ENCODE data around the gene ZFAND3. TPM values are rescaled to one million over a fixed set of nuclear protein-coding genes. Genes with fewer than 3 reads are reported as not detected.

ZFAND3 gene
- total RNA-seq, 1 experiment from 2014 or later = 47.2 TPM

DNA sequence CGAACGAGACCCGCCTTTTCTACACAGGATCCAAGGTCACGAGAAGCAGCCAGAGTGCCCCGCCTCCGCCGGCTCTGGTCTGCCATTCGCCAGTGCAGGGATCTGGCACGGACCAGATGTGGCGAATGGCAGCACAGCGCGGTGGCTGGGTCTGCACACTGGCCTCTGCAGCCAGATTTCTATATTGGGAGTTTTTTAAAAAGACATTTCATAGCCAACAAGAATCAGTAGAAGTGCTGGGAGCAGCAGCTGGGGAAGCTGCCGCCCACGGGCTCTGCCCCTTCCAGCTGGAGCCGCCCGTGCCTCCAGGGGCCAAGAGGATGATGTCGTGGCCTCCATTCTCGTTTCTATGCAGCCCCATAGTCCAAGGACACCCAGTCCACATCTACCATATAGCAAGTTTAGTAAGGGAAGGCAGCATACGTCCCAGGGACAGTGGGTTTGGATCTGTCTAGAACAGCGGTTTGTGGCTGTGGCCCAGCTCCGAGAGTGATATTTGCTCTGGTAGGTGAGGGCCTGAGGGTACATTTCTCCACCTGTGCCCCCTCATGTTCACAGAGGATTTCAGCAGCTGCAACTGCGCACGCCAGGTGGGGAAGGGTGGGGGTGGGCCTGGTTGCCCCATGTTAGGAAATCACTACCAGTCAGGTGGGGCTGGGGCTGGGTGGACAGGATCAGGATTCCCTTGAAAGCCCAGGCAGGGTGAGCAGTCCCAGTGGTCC lies 333.7 kb downstream of the ZFAND3 start:
- ChIA-PET POLR2A (no interaction called here), CTCF (no interaction called here), RAD21 (ENCODE audit: low non-redundant PET in 1 of 2, low total read pairs in 2 of 2, uncharacterized antibody in 2 of 2, unreplicated experiment in 2 of 2) (no interaction called here)
- no peak for ATAC-seq
- Histone ChIP-seq H3K27ac (ENCODE audit: low read depth, low read length) (no peak overlapping the region), H3K4me1 (ENCODE audit: control insufficient read depth in 1 of 2, insufficient read depth in 2 of 2, low read length in 2 of 2) (no peaks in the 10 kb centered on the region), H4K20me1 (ENCODE audit: insufficient read depth) (no peaks in the 10 kb centered on the region), H3K9me3 (ENCODE audit: control insufficient read depth in 1 of 2, insufficient read depth in 1 of 2, low read depth in 1 of 2, low read length in 2 of 2) (no peaks in the 10 kb centered on the region), H3K4me2 (ENCODE audit: low read length) (no peak overlapping the region), H3K9me2 (ENCODE audit: insufficient read depth) (no peaks in the 10 kb centered on the region), H3K36me3 (ENCODE audit: control insufficient read depth in 1 of 2, insufficient read depth in 2 of 2, low read length in 2 of 2) (no peaks in the 10 kb centered on the region), H3K9ac (ENCODE audit: low read length) (no peak overlapping the region), H3K27me3 (ENCODE audit: insufficient read depth, low read length) (no peaks in the 10 kb centered on the region), H3K79me2 (ENCODE audit: insufficient read depth, low read length) (no peaks in the 10 kb centered on the region), H2AFZ (ENCODE audit: low read depth, low read length, poor library complexity, severe bottlenecking) (no peak overlapping the region), H3K4me3 (replicated peaks in 1 of 2; ENCODE audit: low read depth in 1 of 2, low read length in 2 of 2) (no peak overlapping the region)
- no TSS peak for BruUV-seq (replicated peaks)
- intact Hi-C loops (cut with micrococcal nuclease) = no loop called here
- TF ChIP-seq POLR2A (IDR thresholded peaks at IDR 0.05; ENCODE audit: borderline replicate concordance, extremely low read depth, insufficient read depth, insufficient read length) (no peak), SIN3A (IDR thresholded peaks at IDR 0.05; ENCODE audit: low read depth) (no peak), YY1 (IDR thresholded peaks at IDR 0.05; ENCODE audit: extremely low read depth, insufficient replicate concordance, low read depth, low read length) (no peak), TCF7L2 (IDR thresholded peaks at IDR 0.05; ENCODE audit: borderline replicate concordance, extremely low read depth, insufficient read depth, insufficient read length) (no peak)
- TF ChIP-seq, protein P1, sequence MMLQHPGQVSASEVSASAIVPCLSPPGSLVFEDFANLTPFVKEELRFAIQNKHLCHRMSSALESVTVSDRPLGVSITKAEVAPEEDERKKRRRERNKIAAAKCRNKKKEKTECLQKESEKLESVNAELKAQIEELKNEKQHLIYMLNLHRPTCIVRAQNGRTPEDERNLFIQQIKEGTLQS (IDR thresholded peaks at IDR 0.05) = no peak
- DNase-seq (ENCODE audit: low read depth, low spot score) = no peak

DNA sequence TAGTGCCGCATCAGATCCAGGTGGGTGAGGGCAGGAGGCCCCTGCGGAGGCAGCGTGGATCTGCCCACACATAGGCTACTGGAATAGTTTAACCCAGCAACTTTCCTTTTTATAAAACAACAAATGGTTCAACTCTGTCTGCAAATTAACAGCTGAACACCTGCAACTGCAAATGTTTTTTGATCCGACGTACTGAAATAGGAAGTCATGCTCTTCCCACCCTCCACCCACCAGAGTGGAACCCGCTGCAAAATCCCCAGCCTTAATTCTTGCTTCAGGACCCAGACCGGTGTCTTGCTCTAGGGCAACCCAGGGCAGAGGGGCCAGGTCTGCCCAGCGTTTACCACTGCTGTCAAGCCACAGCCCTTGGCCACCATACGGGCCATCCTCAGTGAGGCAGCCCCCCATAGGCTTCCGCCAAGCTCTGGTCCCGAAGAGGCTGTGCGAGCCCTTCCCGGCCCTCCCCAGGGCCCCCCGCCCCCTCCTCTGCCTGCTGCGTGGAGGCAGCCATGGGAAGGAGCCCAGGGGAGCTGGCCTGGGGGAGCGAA lies 334.3 kb downstream of the ZFAND3 start:
- no peaks in the 10 kb centered on the region for H3K36me3 ChIP-seq (ENCODE audit: control insufficient read depth in 1 of 2, insufficient read depth in 2 of 2, low read length in 2 of 2)
- no peak overlapping the region for H3K4me3 ChIP-seq (replicated peaks in 1 of 2; ENCODE audit: low read depth in 1 of 2, low read length in 2 of 2)
- ATAC-seq = no peak
- H2AFZ ChIP-seq (ENCODE audit: low read depth, low read length, poor library complexity, severe bottlenecking) = no peak overlapping the region
- POLR2A ChIA-PET = no interaction called here
- no TSS peak for BruUV-seq (replicated peaks)
- no peaks in the 10 kb centered on the region for H3K79me2 ChIP-seq (ENCODE audit: insufficient read depth, low read length)
- TF ChIP-seq ELF1 (IDR thresholded peaks at IDR 0.05; ENCODE audit: borderline replicate concordance, low read depth) (no peak), YY1 (IDR thresholded peaks at IDR 0.05; ENCODE audit: extremely low read depth, insufficient replicate concordance, low read depth, low read length) (no peak), SP1 (IDR thresholded peaks at IDR 0.05; ENCODE audit: low read depth) (no peak), EGR1 (IDR thresholded peaks at IDR 0.05; ENCODE audit: low read depth) (no peak), SRF (IDR thresholded peaks at IDR 0.05; ENCODE audit: low read depth) (no peak), ZNF274 (IDR thresholded peaks at IDR 0.05; ENCODE audit: low read depth, low read length) (no peak), TCF7L2 (IDR thresholded peaks at IDR 0.05; ENCODE audit: borderline replicate concordance, extremely low read depth, insufficient read depth, insufficient read length) (no peak)
- TF ChIP-seq, protein P2, sequence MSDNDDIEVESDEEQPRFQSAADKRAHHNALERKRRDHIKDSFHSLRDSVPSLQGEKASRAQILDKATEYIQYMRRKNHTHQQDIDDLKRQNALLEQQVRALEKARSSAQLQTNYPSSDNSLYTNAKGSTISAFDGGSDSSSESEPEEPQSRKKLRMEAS (IDR thresholded peaks at IDR 0.05) = no peak
- no peaks in the 10 kb centered on the region for H3K27me3 ChIP-seq (ENCODE audit: insufficient read depth, low read length)
- H3K27ac ChIP-seq (ENCODE audit: low read depth, low read length) = no peak overlapping the region
- CTCF ChIA-PET = no interaction called here
- H3K4me2 ChIP-seq (ENCODE audit: low read length) = no peak overlapping the region
- RAD21 ChIA-PET (ENCODE audit: low non-redundant PET in 1 of 2, low total read pairs in 2 of 2, uncharacterized antibody in 2 of 2, unreplicated experiment in 2 of 2) = no interaction called here
- no peak overlapping the region for H3K9ac ChIP-seq (ENCODE audit: low read length)
- no peaks in the 10 kb centered on the region for H3K4me1 ChIP-seq (ENCODE audit: control insufficient read depth in 1 of 2, insufficient read depth in 2 of 2, low read length in 2 of 2)
- no peaks in the 10 kb centered on the region for H3K9me3 ChIP-seq (ENCODE audit: control insufficient read depth in 1 of 2, insufficient read depth in 1 of 2, low read depth in 1 of 2, low read length in 2 of 2)
- intact Hi-C loops (cut with micrococcal nuclease) = no loop called here
- no peak for DNase-seq (ENCODE audit: low read depth, low spot score)
- no peaks in the 10 kb centered on the region for H3K9me2 ChIP-seq (ENCODE audit: insufficient read depth)
- no peaks in the 10 kb centered on the region for H4K20me1 ChIP-seq (ENCODE audit: insufficient read depth)
